WERI-Rb-1 (cell line): ENCODE measurements around the gene LMNTD2.
"Not testable (repeated sequence)": the region's sequence is repeated elsewhere in the genome, so short reads cannot be mapped to it uniquely, and the experiment has no call there.

Source experiments
- DNase-seq: peaks from one replicate; pipeline ENCODE4 v3.0.0-alpha.2; 2020
- H3K27ac ChIP-seq: fragments of 250-450 bp; sonication (Bioruptor Pico); 2 replicates; pipeline ENCODE4 v1.5.1; 2020; ENCODE audit warnings: mild to moderate bottlenecking, moderate library complexity
- H3K27me3 ChIP-seq: fragments of 250-450 bp; sonication (Bioruptor Pico); 2 replicates; pipeline ENCODE4 v1.5.1; 2021; ENCODE audit warnings: mild to moderate bottlenecking, low read depth, moderate library complexity; ENCODE audit not compliant: insufficient read depth, severe bottlenecking
- H3K36me3 ChIP-seq: fragments of 250-450 bp; sonication (Bioruptor Pico); 2 replicates; pipeline ENCODE4 v1.5.1; 2020; ENCODE audit warnings: mild to moderate bottlenecking, moderate library complexity
- H3K4me3 ChIP-seq: 2 replicates; pipeline ENCODE4 v1.5.1; 2011; ENCODE audit warnings: low read depth, mild to moderate bottlenecking, control low read depth, low read length
- H3K9me3 ChIP-seq: fragments of 250-450 bp; sonication (Bioruptor Pico); 2 replicates; pipeline ENCODE4 v1.5.1; 2021; ENCODE audit warnings: mild to moderate bottlenecking, moderate library complexity; ENCODE audit not compliant: severe bottlenecking
- TF ChIP-seq, protein P1 (sequence below): IDR thresholded peaks from 2 replicates; pipeline ENCODE4 v1.5.1; 2011; ENCODE audit warnings: low read depth, mild to moderate bottlenecking, control low read depth, inconsistent platforms, low read length

Gene LMNTD2

DNA sequence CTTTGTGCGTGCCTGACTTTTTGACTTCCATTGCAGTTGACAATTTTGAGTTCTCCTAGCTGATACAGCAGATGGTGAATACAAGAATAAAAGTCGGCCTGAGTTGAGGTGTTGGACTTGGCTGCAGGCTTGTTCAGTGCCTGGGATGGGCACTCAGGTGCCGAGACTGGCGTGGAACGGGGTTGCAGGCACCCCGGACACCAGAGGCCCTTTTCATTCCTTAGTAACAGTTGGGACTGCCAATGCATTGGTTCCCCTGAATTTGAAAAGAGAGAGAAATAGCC is 17.0 kb upstream of the LMNTD2 start:
- H3K9me3 ChIP-seq, result no peaks in the 10 kb centered on the region
- H3K27ac ChIP-seq, result peak overlapping the region; percentile 79; the same call in 1 of the 2 replicates
- peak overlapping the region; percentile 76 for H3K4me3 ChIP-seq
- DNase-seq, result no peak
- H3K27me3 ChIP-seq, result no peaks in the 10 kb centered on the region
- peaks cover 31% of the 10 kb centered on the region for H3K36me3 ChIP-seq
- TF ChIP-seq, protein P1, sequence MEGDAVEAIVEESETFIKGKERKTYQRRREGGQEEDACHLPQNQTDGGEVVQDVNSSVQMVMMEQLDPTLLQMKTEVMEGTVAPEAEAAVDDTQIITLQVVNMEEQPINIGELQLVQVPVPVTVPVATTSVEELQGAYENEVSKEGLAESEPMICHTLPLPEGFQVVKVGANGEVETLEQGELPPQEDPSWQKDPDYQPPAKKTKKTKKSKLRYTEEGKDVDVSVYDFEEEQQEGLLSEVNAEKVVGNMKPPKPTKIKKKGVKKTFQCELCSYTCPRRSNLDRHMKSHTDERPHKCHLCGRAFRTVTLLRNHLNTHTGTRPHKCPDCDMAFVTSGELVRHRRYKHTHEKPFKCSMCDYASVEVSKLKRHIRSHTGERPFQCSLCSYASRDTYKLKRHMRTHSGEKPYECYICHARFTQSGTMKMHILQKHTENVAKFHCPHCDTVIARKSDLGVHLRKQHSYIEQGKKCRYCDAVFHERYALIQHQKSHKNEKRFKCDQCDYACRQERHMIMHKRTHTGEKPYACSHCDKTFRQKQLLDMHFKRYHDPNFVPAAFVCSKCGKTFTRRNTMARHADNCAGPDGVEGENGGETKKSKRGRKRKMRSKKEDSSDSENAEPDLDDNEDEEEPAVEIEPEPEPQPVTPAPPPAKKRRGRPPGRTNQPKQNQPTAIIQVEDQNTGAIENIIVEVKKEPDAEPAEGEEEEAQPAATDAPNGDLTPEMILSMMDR, result no peak

DNA sequence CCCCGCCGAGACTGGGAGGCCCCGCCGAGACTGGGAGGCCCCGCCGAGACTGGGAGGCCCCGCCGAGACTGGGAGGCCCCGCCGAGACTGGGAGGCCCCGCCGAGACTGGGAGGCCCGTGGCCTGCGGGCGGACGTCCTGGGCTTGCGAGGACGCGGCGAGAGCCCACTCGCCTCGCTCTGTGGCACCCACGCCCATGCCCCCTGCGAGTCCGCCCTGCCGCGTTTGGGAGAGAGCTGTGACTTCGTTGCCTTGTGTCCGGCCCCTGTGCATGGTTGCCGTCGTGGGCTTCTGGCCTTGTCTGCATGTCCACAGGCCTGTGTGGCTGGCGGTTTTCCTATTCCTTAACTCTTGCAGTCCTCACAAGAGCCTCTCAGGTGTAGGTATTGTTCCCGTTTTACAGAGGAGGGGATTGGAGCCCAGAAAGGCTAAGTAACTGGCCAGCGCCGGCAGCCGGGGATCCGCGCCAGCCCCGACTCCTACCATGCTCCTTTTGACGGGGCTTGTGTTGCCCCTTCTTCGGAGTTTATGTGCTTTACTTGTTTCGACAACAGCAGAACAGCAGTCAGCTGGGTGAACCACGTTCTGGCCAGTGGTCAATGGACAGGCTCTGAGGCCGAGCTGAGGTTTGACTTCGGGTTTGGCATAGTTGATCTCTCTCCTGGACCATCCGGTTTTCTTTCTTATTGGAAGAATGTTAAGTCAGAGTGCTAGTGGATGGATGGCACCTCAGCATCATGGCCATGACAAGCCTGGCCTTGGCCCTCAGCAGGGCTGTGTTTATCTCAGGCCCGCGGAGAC is 16.5 kb upstream of the LMNTD2 start:
- H3K27me3 ChIP-seq, result no peaks in the 10 kb centered on the region
- peak overlapping the region; percentile 76 for H3K4me3 ChIP-seq
- peak overlapping the region; percentile 79 for H3K27ac ChIP-seq
- TF ChIP-seq, protein P1, result no peak
- H3K36me3 ChIP-seq, result peaks cover 28% of the 10 kb centered on the region
- H3K9me3 ChIP-seq, result no peaks in the 10 kb centered on the region
- no peak for DNase-seq

DNA sequence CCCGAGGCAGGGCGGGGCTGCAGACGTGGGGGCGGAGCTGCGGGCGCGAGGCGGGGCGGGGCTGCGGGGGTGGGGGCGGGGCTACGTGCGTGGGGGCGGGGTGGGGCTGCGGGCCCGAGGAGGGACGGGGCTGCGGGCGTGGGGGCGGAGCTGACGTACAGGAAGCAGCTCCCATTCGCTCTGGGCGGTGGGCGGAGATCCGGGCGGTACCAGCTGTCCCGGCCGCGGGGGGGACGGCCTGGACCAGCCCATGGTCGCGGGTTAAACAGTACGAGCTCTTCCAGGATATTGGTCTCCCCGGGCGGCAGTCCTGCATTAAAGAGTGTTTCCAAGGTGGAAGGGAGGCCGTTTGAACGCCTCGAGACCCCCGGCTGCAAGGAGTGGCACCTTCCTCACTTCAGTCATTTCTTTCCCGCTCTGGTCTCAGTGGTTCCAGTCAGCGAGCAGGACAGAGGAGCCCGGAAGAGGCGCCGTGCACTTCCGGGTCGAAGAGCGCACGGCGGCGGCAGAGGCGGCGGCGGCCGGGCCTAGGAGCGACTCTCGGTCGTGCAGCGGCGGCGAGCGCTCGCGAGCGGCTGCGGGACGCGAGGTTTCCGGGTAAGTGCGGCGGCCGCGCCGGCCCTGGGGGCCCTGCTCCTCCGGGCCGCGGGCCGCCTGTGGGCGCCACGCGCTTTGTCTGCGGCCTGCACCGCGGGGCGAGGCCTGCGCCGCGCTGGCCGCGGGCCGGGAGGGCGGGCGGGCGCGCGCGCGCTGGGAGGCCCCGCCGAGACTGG is 15.6 kb upstream of the LMNTD2 start, which contains the start of gene PHRF1:
Gene PHRF1, plus strand, starts transcription at position 475 of the 773 bp plus-strand sequence. CDS start 5,043 bp downstream, outside the sequence.
- TF ChIP-seq, protein P1, result no peak
- Histone ChIP-seq H3K27ac (peak within 1 kb of the TSS; percentile 100), H3K36me3 (peaks cover 21% of the 10 kb centered on the region), H3K4me3 (peak within 1 kb of the TSS; percentile 76), H3K9me3 (no peaks in the 10 kb centered on the region), H3K27me3 (no peaks in the 10 kb centered on the region)
- peak; percentile 96 for DNase-seq

DNA sequence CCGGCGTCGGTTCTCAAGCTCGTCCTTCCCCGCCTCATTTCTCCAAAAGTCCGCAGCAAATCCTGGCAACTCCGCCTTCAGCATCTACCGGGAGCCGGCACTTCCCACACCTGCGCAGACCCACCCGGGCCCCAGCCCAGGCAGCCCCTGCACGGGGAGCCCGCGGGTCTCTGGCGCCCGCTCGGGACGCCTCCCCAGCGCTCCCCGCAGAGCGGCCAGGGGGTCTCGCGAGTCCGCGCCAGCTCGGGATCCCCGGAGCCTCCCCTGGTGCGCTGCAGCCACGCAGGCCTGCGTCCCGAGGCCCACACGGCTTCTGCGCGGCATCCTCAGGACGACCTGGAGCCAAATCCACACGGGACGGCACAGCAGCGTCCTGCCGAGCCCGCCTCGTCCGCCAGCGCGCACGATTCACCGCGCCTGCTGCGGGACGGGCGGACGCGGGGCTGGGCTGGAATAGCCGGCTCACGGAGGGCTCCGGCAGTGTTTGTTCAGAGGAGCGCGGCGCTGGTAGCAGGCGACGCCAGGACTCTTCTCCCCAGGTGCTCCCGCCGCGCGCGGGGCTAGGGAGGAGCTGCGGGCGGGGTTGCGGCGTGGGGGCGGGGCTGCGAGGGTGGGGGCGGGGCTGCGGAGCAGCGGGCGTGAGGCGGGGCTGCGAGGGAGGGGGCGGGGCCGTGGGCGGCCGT is 14.9 kb upstream of the LMNTD2 start:
- Histone ChIP-seq H3K4me3 (peak overlapping the region; percentile 76), H3K27me3 (no peaks in the 10 kb centered on the region), H3K9me3 (no peaks in the 10 kb centered on the region), H3K27ac (peak overlapping the region; percentile 90), H3K36me3 (peaks cover 21% of the 10 kb centered on the region)
- DNase-seq, result peak; percentile 76
- TF ChIP-seq, protein P1, result no peak

DNA sequence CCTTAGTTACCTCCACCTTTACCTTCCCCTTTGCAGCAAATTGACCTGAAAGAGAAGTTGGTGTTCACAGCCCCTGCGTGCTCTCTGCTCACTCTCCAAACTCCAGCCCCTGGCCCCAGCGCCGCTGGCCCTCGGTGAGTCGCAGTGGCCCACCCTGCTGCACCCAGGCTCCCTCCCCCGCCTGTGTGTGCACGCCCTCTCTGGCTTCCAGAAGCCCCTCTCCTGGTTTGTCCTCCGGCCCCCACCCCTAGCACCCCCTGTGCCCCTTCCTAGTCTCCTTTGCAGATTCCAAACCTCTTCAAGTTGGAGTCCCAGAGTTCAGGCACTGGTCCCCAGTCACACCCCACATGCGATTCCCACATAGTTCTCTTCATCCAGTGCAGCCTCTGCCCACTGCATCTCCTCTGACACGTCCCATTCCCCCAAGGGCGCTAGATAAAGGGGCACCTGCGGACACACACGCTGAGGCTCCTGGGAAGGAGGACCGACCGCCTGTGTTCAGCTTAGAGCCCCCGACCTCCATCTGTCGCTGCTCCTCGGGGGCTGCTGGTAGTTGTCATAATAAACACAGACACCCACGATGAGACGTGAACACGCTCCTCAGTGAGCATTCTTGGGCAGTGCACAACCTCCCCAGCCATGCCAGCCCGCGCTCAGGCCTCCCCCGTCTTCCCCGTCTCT is 14.2 kb upstream of the LMNTD2 start:
- TF ChIP-seq, protein P1, result no peak
- no peaks in the 10 kb centered on the region for H3K27me3 ChIP-seq
- DNase-seq, result peak; percentile 47
- peak overlapping the region; percentile 76 for H3K4me3 ChIP-seq
- H3K27ac ChIP-seq, result peak overlapping the region; percentile 90
- no peaks in the 10 kb centered on the region for H3K9me3 ChIP-seq
- peaks cover 21% of the 10 kb centered on the region for H3K36me3 ChIP-seq

DNA sequence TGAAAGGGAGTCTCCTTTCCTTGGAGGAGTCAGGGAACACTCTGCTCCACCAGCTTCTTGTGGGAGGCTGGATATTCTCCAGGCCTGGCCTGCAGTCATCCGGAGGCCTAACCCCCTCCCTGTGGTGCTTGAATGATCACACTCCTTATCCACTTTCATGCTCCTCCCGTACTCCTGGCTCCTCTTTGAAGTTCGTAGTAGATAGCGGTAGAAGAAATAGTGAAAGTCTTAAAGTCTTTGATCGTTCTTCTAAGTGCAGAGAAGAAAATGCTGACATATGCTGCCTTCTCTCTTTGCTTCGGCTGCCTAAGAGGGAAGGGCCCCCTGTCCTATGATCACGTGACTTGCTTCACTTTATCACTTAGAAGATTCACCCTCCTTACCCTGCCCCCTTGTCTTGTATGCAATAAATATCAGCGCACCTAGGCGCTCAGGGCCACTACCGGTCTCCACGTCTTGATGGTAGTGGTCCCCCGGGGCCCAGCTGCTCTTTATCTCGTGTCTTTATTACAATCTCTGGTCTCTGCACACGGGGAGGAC is 13.6 kb upstream of the LMNTD2 start:
- H3K36me3 ChIP-seq, result peaks cover 18% of the 10 kb centered on the region
- DNase-seq, H3K27me3 ChIP-seq, H3K9me3 ChIP-seq: not testable (repeated sequence)
- peak overlapping the region; percentile 76 for H3K4me3 ChIP-seq
- H3K27ac ChIP-seq, result peak overlapping the region; percentile 34; the same call in 1 of the 2 replicates
